Prostate gland (tissue), 2 donors: ENCODE results near the gene RHOT2.

Experiments
- POLR2A ChIP-seq: fragments of 450-650 bp; IDR thresholded peaks from one replicate; pipeline ENCODE4 v1.6.1; 2016; ENCODE audit warnings: antibody characterized with exemption, mild to moderate bottlenecking
- POLR2AphosphoS5 ChIP-seq: sonication (generic); formaldehyde crosslinking; IDR thresholded peaks from one replicate; pipeline ENCODE4 v1.6.1; 2017; ENCODE audit warnings: antibody characterized with exemption
- TF ChIP-seq, protein P1 (sequence below), 4 experiments: fragments of 200-600 bp in 2 of 4; fragments of 450-650 bp in 2 of 4; sonication (generic) in 2 of 4; IDR thresholded peaks; 1 replicate in 3 of 4; 2 replicates in 1 of 4; pipeline ENCODE4 v1.5.1; 2016 to 2019; ENCODE audit warnings: antibody characterized with exemption in 4 of 4, mild to moderate bottlenecking in 2 of 4, moderate library complexity in 2 of 4

DNA sequence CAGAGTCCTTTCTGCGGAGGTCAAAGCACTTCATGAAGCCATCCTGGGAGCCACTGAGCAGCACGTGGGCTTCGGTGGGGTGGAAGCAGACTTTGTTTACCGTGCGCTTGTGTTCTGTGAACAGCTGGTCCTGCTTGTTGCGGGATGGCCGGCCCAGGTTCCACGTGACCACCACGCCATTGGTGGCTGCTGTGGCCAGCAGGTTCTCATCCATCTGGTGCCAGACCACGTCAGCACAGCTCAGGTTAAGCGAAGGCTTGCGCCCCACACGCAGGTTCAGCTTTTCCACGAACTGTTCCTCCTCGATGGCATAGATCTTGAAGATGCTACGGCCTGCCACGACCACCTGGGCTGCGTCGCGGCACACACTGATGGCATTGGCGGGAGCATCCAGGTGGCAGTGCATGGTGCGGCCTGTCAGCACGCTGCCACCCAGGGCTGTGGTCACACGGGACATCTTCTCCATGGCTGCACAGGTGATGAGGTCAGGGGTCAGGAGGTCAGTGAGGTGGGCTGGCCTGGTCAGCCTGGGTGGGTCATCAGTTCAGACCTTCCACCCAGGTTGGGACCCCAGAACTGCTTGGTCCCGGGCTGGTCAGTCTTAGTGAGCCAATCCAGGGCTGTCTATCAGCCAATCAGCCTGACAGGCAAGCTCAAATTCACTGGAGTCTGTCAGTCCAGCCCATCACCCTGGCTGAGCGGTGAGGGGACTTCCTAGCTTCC lies 21.4 kb downstream of the RHOT2 start:
- TF ChIP-seq, protein P1, sequence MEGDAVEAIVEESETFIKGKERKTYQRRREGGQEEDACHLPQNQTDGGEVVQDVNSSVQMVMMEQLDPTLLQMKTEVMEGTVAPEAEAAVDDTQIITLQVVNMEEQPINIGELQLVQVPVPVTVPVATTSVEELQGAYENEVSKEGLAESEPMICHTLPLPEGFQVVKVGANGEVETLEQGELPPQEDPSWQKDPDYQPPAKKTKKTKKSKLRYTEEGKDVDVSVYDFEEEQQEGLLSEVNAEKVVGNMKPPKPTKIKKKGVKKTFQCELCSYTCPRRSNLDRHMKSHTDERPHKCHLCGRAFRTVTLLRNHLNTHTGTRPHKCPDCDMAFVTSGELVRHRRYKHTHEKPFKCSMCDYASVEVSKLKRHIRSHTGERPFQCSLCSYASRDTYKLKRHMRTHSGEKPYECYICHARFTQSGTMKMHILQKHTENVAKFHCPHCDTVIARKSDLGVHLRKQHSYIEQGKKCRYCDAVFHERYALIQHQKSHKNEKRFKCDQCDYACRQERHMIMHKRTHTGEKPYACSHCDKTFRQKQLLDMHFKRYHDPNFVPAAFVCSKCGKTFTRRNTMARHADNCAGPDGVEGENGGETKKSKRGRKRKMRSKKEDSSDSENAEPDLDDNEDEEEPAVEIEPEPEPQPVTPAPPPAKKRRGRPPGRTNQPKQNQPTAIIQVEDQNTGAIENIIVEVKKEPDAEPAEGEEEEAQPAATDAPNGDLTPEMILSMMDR (IDR thresholded peaks at IDR 0.05), result no peak
- no peak for TF ChIP-seq POLR2AphosphoS5
- TF ChIP-seq POLR2A, result no peak
